Measurements from ENCODE around the gene LORICRIN. TPM values are rescaled to one million over a fixed set of nuclear protein-coding genes. Genes with fewer than 3 reads are reported as not detected.
A peak's percentile ranks its signal among the peaks of the same experiment; 100 is the strongest.

LORICRIN gene
- total and polyA plus RNA-seq, 2 donors (not counting 1 experiment from before 2014, with no cell fraction given): 0.39 TPM; not detected in 1

DNA sequence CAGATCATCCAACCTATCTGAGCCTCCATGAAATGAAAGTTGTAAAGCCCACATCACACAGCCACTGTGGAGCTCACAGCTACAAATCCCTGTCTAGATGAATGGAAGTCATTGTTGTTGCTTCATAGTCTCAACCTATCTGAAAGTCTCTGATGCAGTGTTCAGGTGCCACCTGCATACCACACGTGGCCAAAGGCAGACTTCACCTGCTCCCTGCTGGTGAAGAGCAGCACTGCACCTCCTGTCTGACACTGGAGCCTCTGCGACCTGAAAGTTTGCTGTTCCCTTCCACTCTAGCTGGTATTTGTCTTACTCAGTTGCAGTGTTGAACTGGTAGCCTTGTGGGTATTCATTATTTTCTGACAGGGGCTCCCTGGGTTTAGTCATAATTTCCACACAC, 18.4 kb downstream of the LORICRIN start:
- Mint-ChIP-seq H3K27me3 (peaks cover 40% of the 10 kb centered on the region), H3K4me3 (no peak overlapping the region), H3K27ac (no peak overlapping the region), H3K9me3 (ENCODE audit: insufficient read depth) (no peaks in the 10 kb centered on the region), H3K4me1 (no peaks in the 10 kb centered on the region)
- POLR2A ChIA-PET: no interaction called here
- Histone ChIP-seq H3K36me3 (replicated peaks in 1 of 2; ENCODE audit: control extremely low read depth in 1 of 2, control insufficient read depth in 1 of 2, extremely low read depth in 1 of 2, insufficient read depth in 2 of 2, low read length in 1 of 2) (no peaks in the 10 kb centered on the region), H3K4me3 (ENCODE audit: control extremely low read depth in 1 of 5, extremely low read depth in 1 of 5, insufficient read depth in 1 of 5, low read depth in 2 of 5, low read length in 4 of 5) (no peak overlapping the region), H3K4me2 (replicated peaks; ENCODE audit: low read depth, low read length, poor library complexity, severe bottlenecking) (no peak overlapping the region), H3K27ac (ENCODE audit: low read length in 2 of 2) (no peak overlapping the region), H3K4me1 (ENCODE audit: control insufficient read depth in 2 of 2, insufficient read depth in 2 of 2, low read length in 2 of 2) (no peaks in the 10 kb centered on the region), H3K9me3 (ENCODE audit: control extremely low read depth in 1 of 3, control insufficient read depth in 2 of 3, insufficient read depth in 1 of 3, low read length in 2 of 3) (no peaks in the 10 kb centered on the region), H4K20me1 (ENCODE audit: control insufficient read depth, insufficient read depth, low read length, poor library complexity, severe bottlenecking) (no peaks in the 10 kb centered on the region), H3K27me3 (replicated peaks in 1 of 4; ENCODE audit: control extremely low read depth in 1 of 4, control insufficient read depth in 3 of 4, insufficient read depth in 4 of 4, low read length in 3 of 4) (peaks cover 0 to 6% (median 3%) of the 10 kb centered on the region in 4 experiments), H3K9ac (ENCODE audit: low read length) (no peak overlapping the region), H2AFZ (ENCODE audit: insufficient read depth, low read depth, low read length, poor library complexity, severe bottlenecking) (no peak overlapping the region), H3K79me2 (ENCODE audit: control insufficient read depth, insufficient read depth, low read length) (no peaks in the 10 kb centered on the region)
- intact Hi-C loops (cut with micrococcal nuclease): loop anchor here (2.0 kb wide), 1 partner anchor 39 kb away; no protein-coding TSS in a partner anchor
- ATAC-seq (ENCODE audit: low read depth) (peak; percentile 77), DNase-seq (peak; percentile 58)
- TF ChIP-seq EZH2 (IDR thresholded peaks at IDR 0.05; ENCODE audit: borderline replicate concordance, insufficient read depth, low read depth, low read length, poor library complexity, severe bottlenecking): no peak
- TF ChIP-seq, protein P1, sequence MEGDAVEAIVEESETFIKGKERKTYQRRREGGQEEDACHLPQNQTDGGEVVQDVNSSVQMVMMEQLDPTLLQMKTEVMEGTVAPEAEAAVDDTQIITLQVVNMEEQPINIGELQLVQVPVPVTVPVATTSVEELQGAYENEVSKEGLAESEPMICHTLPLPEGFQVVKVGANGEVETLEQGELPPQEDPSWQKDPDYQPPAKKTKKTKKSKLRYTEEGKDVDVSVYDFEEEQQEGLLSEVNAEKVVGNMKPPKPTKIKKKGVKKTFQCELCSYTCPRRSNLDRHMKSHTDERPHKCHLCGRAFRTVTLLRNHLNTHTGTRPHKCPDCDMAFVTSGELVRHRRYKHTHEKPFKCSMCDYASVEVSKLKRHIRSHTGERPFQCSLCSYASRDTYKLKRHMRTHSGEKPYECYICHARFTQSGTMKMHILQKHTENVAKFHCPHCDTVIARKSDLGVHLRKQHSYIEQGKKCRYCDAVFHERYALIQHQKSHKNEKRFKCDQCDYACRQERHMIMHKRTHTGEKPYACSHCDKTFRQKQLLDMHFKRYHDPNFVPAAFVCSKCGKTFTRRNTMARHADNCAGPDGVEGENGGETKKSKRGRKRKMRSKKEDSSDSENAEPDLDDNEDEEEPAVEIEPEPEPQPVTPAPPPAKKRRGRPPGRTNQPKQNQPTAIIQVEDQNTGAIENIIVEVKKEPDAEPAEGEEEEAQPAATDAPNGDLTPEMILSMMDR (IDR thresholded peaks at IDR 0.05): peak; percentile 64
- CTCF ChIA-PET: interaction anchor here (0.7 to 2.2 kb wide), 3 partner anchors 39 to 414 kb away, joined by 3 to 9 read pairs (median 3); no protein-coding TSS in a partner anchor
- WGBS (ENCODE audit: insufficient coverage): 0% methylated on average over 2 of the region's 2 CpGs

DNA sequence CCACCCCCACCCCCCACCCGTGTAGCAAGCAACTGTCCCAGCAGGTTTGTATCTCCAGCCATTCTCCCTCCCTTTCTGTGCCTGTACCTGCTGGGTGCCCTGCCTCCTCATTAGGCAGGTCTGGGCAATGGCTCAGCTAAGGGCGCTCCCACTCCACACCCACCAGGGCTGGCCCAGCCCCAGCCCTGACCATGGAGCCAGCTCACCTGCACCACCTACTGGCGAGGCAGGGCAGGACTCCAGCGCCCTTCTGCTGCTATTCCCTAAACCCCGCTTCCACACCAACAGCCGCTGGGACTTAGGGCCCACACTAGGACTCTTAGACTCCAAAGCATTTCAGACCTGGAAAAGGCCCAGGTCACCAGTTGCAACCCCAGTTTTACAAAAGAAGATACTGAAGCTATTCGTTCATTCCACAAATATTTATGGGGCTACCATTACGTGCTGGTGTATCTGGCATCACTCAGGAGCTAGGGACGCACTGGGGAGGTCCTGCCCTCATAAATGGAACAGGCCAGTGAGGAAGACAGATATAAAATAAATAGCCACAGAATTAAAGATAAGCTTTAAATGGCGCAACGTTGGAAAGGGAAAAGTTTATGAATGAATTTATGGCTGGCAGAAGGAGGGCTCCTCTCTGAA, 29.3 kb downstream of the LORICRIN start:
- no peaks in the 10 kb centered on the region for H4K20me1 ChIP-seq (ENCODE audit: control insufficient read depth, insufficient read depth, low read length, poor library complexity, severe bottlenecking)
- H3K27me3 Mint-ChIP-seq: peaks cover 8% of the 10 kb centered on the region
- CTCF ChIA-PET: interaction anchor here (1.4 to 1.8 kb wide), 5 partner anchors 26 to 419 kb away, joined by 3 to 13 read pairs (median 4); no protein-coding TSS in a partner anchor
- no peak overlapping the region for H3K4me3 Mint-ChIP-seq
- H3K9me3 Mint-ChIP-seq (ENCODE audit: insufficient read depth): no peaks in the 10 kb centered on the region
- TF ChIP-seq, protein P1 (IDR thresholded peaks at IDR 0.05): peak; percentile 58
- no peak for TF ChIP-seq EZH2 (IDR thresholded peaks at IDR 0.05; ENCODE audit: borderline replicate concordance, insufficient read depth, low read depth, low read length, poor library complexity, severe bottlenecking)
- H3K4me1 ChIP-seq (ENCODE audit: control insufficient read depth in 2 of 2, insufficient read depth in 2 of 2, low read length in 2 of 2): peaks cover 17% of the 10 kb centered on the region in 2 donors
- peaks cover 0 to 3% (median 0%) of the 10 kb centered on the region in 3 donors for H3K9me3 ChIP-seq (ENCODE audit: control extremely low read depth in 1 of 3, control insufficient read depth in 2 of 3, insufficient read depth in 1 of 3, low read length in 2 of 3)
- no peak overlapping the region for H3K4me2 ChIP-seq (replicated peaks; ENCODE audit: low read depth, low read length, poor library complexity, severe bottlenecking)
- no peak overlapping the region for H3K27ac Mint-ChIP-seq
- no peaks in the 10 kb centered on the region for H3K79me2 ChIP-seq (ENCODE audit: control insufficient read depth, insufficient read depth, low read length)
- H3K4me1 Mint-ChIP-seq: peaks cover 24% of the 10 kb centered on the region
- H2AFZ ChIP-seq (ENCODE audit: insufficient read depth, low read depth, low read length, poor library complexity, severe bottlenecking): no peak overlapping the region
- POLR2A ChIA-PET: no interaction called here
- no peak overlapping the region for H3K27ac ChIP-seq (ENCODE audit: low read length in 2 of 2)
- DNase-seq (peak; percentile 15), ATAC-seq (ENCODE audit: low read depth) (no peak)
- no peak overlapping the region for H3K9ac ChIP-seq (ENCODE audit: low read length)
- peaks cover 0 to 3% (median 0%) of the 10 kb centered on the region in 4 experiments for H3K27me3 ChIP-seq (replicated peaks in 1 of 4; ENCODE audit: control extremely low read depth in 1 of 4, control insufficient read depth in 3 of 4, insufficient read depth in 4 of 4, low read length in 3 of 4)
- WGBS (ENCODE audit: insufficient coverage): 73% methylated on average over 9 of the region's 11 CpGs
- no peak overlapping the region for H3K4me3 ChIP-seq (ENCODE audit: control extremely low read depth in 1 of 5, extremely low read depth in 1 of 5, insufficient read depth in 1 of 5, low read depth in 2 of 5, low read length in 4 of 5)
- H3K36me3 ChIP-seq (replicated peaks in 1 of 2; ENCODE audit: control extremely low read depth in 1 of 2, control insufficient read depth in 1 of 2, extremely low read depth in 1 of 2, insufficient read depth in 2 of 2, low read length in 1 of 2): no peaks in the 10 kb centered on the region
- intact Hi-C loops (cut with micrococcal nuclease): no loop called here

All from B cell (primary cell).